GM12892 (cell line): Measurements from ENCODE around the gene DNAH2.

Experiments used
- POLR2A ChIP-seq: IDR thresholded peaks from 2 replicates; pipeline ENCODE4 v1.6.1; 2011; ENCODE audit warnings: low read depth, low read length, control low read depth
- POLR2AphosphoS5 ChIP-seq: IDR thresholded peaks from 2 replicates; pipeline ENCODE4 v1.6.1; 2011; ENCODE audit warnings: low read depth, low read length, control low read depth
- TAF1 ChIP-seq: IDR thresholded peaks from 2 replicates; pipeline ENCODE4 v1.6.1; 2011; ENCODE audit warnings: low read depth, mild to moderate bottlenecking, control low read depth, low read length, borderline replicate concordance

- TF ChIP-seq POLR2A = no peak
- TF ChIP-seq POLR2AphosphoS5 = no peak
- no peak for TF ChIP-seq TAF1
Measured at GRCh38 chr17:7754656-7755055, 37.1 kb downstream of the DNAH2 start.
